IMR-90 (cell line): ENCODE measurements around the gene SEC22B. TPM values are rescaled to one million over a fixed set of nuclear protein-coding genes. Genes with fewer than 3 reads are reported as not detected.
"Not testable (repeated sequence)": the region's sequence is repeated elsewhere in the genome, so short reads cannot be mapped to it uniquely, and the experiment has no call there.

Source experiments
- ATAC-seq: fragments of 200-7000 bp; cut with Tn5 transposase; 2 replicates; pipeline ENCODE4 v1.9.1; 2020; ENCODE audit warnings: low read depth, mild to moderate bottlenecking, moderate library complexity
- BruUV-seq: library from RNA; stranded (reverse); fragments of 400-500 nt; replicated peaks from 2 replicates; lab custom pipeline; 2021; lab: Mats Ljungman, UMichigan
- CTCF ChIA-PET: fragments of 300-600 bp; formaldehyde crosslinking; extraction: SDS; loops from one replicate; lab custom pipeline; 2021; ENCODE audit warnings: antibody characterized with exemption; lab: Yijun Ruan, JAX
- POLR2A ChIA-PET: fragments of 300-600 bp; sonication (Branson Sonifier 250); formaldehyde crosslinking; loops from one replicate; lab custom pipeline; 2022; ENCODE audit warnings: antibody characterized with exemption; ENCODE audit not compliant: unreplicated experiment; lab: Charles Lee
- DNase-seq: peaks from one replicate; pipeline ENCODE4 v3.0.0; 2013
- H2AFZ ChIP-seq: replicated peaks from 2 replicates; pipeline ENCODE3; 2013; ENCODE audit warnings: low read length, mild to moderate bottlenecking; ENCODE audit not compliant: poor library complexity
- H2AK5ac ChIP-seq: 2 replicates; pipeline ENCODE4 v1.6.1; 2013; ENCODE audit warnings: low read depth, low read length, inconsistent platforms
- H2AK9ac ChIP-seq: replicated peaks from 2 replicates; pipeline ENCODE3; 2013; ENCODE audit warnings: mild to moderate bottlenecking, low read depth, low read length, moderate library complexity; ENCODE audit not compliant: poor library complexity
- H2BK120ac ChIP-seq: 2 replicates; pipeline ENCODE4 v1.6.1; 2013; ENCODE audit warnings: low read depth, low read length, inconsistent platforms
- H2BK15ac ChIP-seq: 3 replicates; pipeline ENCODE4 v1.6.1; 2013; ENCODE audit warnings: low read depth, low read length, inconsistent platforms
- H2BK20ac ChIP-seq: 2 replicates; pipeline ENCODE4 v1.6.1; 2013; ENCODE audit warnings: low read depth, mild to moderate bottlenecking, inconsistent platforms, low read length, moderate library complexity
- H2BK5ac ChIP-seq: 2 replicates; pipeline ENCODE4 v1.6.1; 2013; ENCODE audit warnings: mild to moderate bottlenecking, low read depth, low read length, inconsistent platforms; ENCODE audit not compliant: poor library complexity, severe bottlenecking
- H3K14ac ChIP-seq: replicated peaks from 2 replicates; pipeline ENCODE4 v1.6.1; 2013; ENCODE audit warnings: low read depth, low read length, inconsistent platforms
- H3K18ac ChIP-seq: 2 replicates; pipeline ENCODE4 v1.6.1; 2013; ENCODE audit warnings: low read depth, low read length, control low read depth
- H3K23ac ChIP-seq: 2 replicates; pipeline ENCODE4 v1.6.1; 2013; ENCODE audit warnings: low read depth, low read length, inconsistent platforms
- H3K27ac ChIP-seq: 2 replicates; pipeline ENCODE4 v1.5.1; 2013; ENCODE audit warnings: mild to moderate bottlenecking, control low read depth, low read length; ENCODE audit not compliant: insufficient read depth
- H3K27me3 ChIP-seq: 2 replicates; pipeline ENCODE4 v1.6.1; 2013; ENCODE audit warnings: low read length; ENCODE audit not compliant: control insufficient read depth, insufficient read depth
- H3K36me3 ChIP-seq: 2 replicates; pipeline ENCODE4 v1.6.1; 2013; ENCODE audit warnings: low read length, mixed read lengths; ENCODE audit not compliant: control insufficient read depth, insufficient read depth
- H3K4ac ChIP-seq: 2 replicates; pipeline ENCODE4 v1.6.1; 2013; ENCODE audit warnings: low read depth, low read length, inconsistent platforms
- H3K4me1 ChIP-seq: 2 replicates; pipeline ENCODE4 v1.6.1; 2013; ENCODE audit warnings: low read length, mixed read lengths; ENCODE audit not compliant: control insufficient read depth, insufficient read depth
- H3K4me2 ChIP-seq: 2 replicates; pipeline ENCODE4 v1.6.1; 2013; ENCODE audit warnings: low read depth, mild to moderate bottlenecking, control low read depth, low read length, moderate library complexity
- H3K4me3 ChIP-seq: 2 replicates; pipeline ENCODE4 v1.5.1; 2013; ENCODE audit warnings: low read depth, mild to moderate bottlenecking, control low read depth, low read length, moderate library complexity; ENCODE audit not compliant: insufficient read depth
- H3K56ac ChIP-seq: 2 replicates; pipeline ENCODE4 v1.6.1; 2013; ENCODE audit warnings: low read length, inconsistent platforms; ENCODE audit not compliant: insufficient read depth; ENCODE audit errors: extremely low read depth
- H3K79me1 ChIP-seq, 2 experiments: 2 replicates each; pipeline ENCODE4 v1.6.1; 2013; ENCODE audit warnings: low read length in 2 of 2, inconsistent platforms in 1 of 2, low read depth in 1 of 2
- H3K9ac ChIP-seq: 2 replicates; pipeline ENCODE4 v1.6.1; 2013; ENCODE audit warnings: low read depth, low read length, control low read depth
- H3K9me1 ChIP-seq: 2 replicates; pipeline ENCODE4 v1.6.1; 2013; ENCODE audit warnings: low read length, inconsistent platforms; ENCODE audit not compliant: insufficient read depth
- H3K9me3 ChIP-seq: 2 replicates; pipeline ENCODE4 v1.6.1; 2013; ENCODE audit warnings: low read length; ENCODE audit not compliant: control insufficient read depth, insufficient read depth
- H4K20me1 ChIP-seq: 2 replicates; pipeline ENCODE4 v1.6.1; 2013; ENCODE audit warnings: low read length, inconsistent platforms; ENCODE audit not compliant: insufficient read depth
- H4K5ac ChIP-seq: 2 replicates; pipeline ENCODE4 v1.6.1; 2013; ENCODE audit warnings: mild to moderate bottlenecking, low read depth, low read length, control low read depth
- H4K8ac ChIP-seq, 2 experiments: 2 replicates each; pipeline ENCODE4 v1.6.1; 2013; ENCODE audit warnings: low read depth in 2 of 2, low read length in 2 of 2, control low read depth in 1 of 2, inconsistent platforms in 1 of 2
- H4K91ac ChIP-seq: 2 replicates; pipeline ENCODE4 v1.6.1; 2013; ENCODE audit warnings: low read depth, low read length, inconsistent platforms; ENCODE audit not compliant: insufficient read depth
- WGBS, 2 experiments: methylation state at CpG; one replicate each; pipeline versions ENCODE4 v1.1.5 to v1.1.7; 2013; ENCODE audit warnings: missing lambda C conversion rate in 2 of 2; ENCODE audit not compliant: insufficient read length in 1 of 2; ENCODE audit errors: extremely low coverage in 2 of 2; 5-methylcytosine and 5-hydroxymethylcytosine counted together
- dilution Hi-C: fragments of 300-500 bp; cut with HindIII; formaldehyde crosslinking; loops from one replicate; pipeline ENCODE4 v1.14.3; 2018; ENCODE audit warnings: low sequenced_read_pairs; ENCODE audit not compliant: unreplicated experiment
- in situ Hi-C: fragments of 300-500 bp; cut with MboI; formaldehyde crosslinking; loops from 3 replicates; pipeline ENCODE4 v1.14.3; 2019; ENCODE audit warnings: low sequenced_read_pairs, inconsistent platforms, mixed read lengths
- intact Hi-C: fragments of 100-400 bp; cut with micrococcal nuclease; formaldehyde crosslinking; loops from 2 replicates; pipeline ENCODE4 v1.10.0; 2022
- polyA plus RNA-seq, 3 experiments: library from polyadenylated mRNA; depleted of rRNA; stranded (reverse); fragments of >200 nt; gene quantifications; 2 replicates each; pipeline ENCODE4 v1.2.3, GENCODE V29; 2012; ENCODE audit warnings: low replicate concordance in 1 of 3
- total RNA-seq: library from RNA; depleted of rRNA; stranded (reverse); fragments of >200 nt; gene quantifications from 2 replicates; pipeline ENCODE4 v1.2.3, GENCODE V29; 2012

Gene SEC22B
- total and polyA plus RNA-seq, 2 of the 4 experiments (the other 2 are of a cell fraction): 35.9 to 57.4 TPM

DNA sequence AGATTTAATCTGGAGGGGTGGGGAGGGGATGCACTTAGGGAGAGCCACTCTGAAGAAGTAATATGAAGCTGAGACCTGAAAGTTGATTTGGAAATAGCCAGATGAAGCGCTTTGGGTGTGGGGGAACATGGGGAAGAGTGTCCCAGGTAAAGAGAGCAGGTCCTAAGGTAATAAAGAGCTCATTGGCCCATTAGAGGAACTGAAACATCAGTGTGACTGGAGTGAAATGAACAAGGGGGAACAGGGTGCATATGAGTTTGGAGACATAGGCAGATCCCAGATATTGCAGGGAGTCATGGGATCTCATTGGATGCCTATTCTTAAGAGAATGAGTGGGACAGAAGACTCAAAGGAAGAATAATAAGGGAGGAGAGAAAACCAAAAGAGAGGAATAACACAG lies 54.5 kb downstream of the SEC22B start:
- H2AK9ac ChIP-seq, H3K9me1 ChIP-seq, H3K18ac ChIP-seq, H4K91ac ChIP-seq, H3K23ac ChIP-seq, intact Hi-C loops, H2BK20ac ChIP-seq, DNase-seq, H3K27me3 ChIP-seq, H2BK5ac ChIP-seq, H3K4ac ChIP-seq, H3K9me3 ChIP-seq, H3K9ac ChIP-seq, H2AFZ ChIP-seq, H3K27ac ChIP-seq, H2BK120ac ChIP-seq, H3K56ac ChIP-seq, H3K14ac ChIP-seq, H2BK15ac ChIP-seq, H3K79me1 ChIP-seq, CTCF ChIA-PET, POLR2A ChIA-PET, H4K20me1 ChIP-seq, H3K4me2 ChIP-seq, in situ Hi-C loops, H3K4me1 ChIP-seq, H4K8ac ChIP-seq, H4K5ac ChIP-seq, H3K4me3 ChIP-seq, BruUV-seq, H3K36me3 ChIP-seq, dilution Hi-C loops, ATAC-seq, H2AK5ac ChIP-seq: not testable (repeated sequence)
- WGBS, 2 experiments: no CpG with 5 or more reads among the region's 1 CpG

DNA sequence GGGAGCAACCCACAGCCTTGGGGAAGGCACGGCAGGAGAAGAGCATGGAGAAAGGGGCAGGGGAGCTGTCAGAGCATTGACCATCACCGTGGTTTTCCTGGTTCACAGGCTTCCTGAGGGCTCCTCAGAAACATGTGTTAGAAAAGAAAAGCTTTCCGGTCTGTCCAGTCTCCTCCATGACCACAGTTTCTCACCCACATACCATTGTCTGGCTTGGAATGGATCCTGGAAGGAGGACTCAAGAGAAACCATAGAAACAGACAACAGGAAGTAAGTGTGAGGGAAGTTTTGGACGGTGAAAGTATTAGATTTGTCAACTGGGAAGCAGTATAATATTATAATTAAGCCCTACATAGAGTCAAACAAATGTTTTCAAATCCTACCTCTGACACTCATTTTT lies 55.8 kb downstream of the SEC22B start:
- H3K4ac ChIP-seq, H2BK15ac ChIP-seq, H3K27ac ChIP-seq, H3K4me3 ChIP-seq, H2BK20ac ChIP-seq, H2BK5ac ChIP-seq, DNase-seq, H3K4me1 ChIP-seq, H3K14ac ChIP-seq, H2AFZ ChIP-seq, H4K5ac ChIP-seq, H3K23ac ChIP-seq, H4K91ac ChIP-seq, BruUV-seq, H3K18ac ChIP-seq, H4K8ac ChIP-seq, H2AK5ac ChIP-seq, H3K56ac ChIP-seq, intact Hi-C loops, H3K27me3 ChIP-seq, in situ Hi-C loops, H4K20me1 ChIP-seq, H3K4me2 ChIP-seq, H3K9ac ChIP-seq, H3K36me3 ChIP-seq, H2BK120ac ChIP-seq, dilution Hi-C loops, H2AK9ac ChIP-seq, H3K9me3 ChIP-seq, CTCF ChIA-PET, POLR2A ChIA-PET, H3K9me1 ChIP-seq, H3K79me1 ChIP-seq: not testable (repeated sequence)
- WGBS, 2 experiments: no CpG with 5 or more reads among the region's 4 CpGs
- peak; percentile 51 for ATAC-seq
